ENCODE data around the gene UBE3A. TPM values are rescaled to one million over a fixed set of nuclear protein-coding genes. Genes with fewer than 3 reads are reported as not detected.

Gene UBE3A
- total RNA-seq, 2 donors from 2014 or later = 87.5 to 103 TPM

DNA sequence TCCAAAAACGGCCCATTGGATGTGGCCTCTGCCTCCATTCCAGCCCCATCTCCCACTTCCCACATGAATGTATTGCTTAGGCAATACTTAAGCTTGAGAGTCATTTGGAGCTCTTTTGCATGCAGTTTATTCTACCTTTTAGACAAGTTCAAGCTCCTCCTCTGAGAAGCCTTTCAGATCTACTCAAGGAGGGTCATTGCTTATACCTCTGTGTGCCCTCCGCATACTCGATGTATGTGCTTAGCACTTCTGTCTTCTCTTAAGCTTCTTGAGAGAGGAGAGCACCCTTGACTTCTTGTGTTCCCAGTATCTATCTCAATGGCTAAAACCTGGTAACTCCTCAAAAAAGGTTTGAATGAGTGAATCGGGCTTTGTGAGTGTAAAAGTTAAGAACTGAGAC lies 6.6 kb upstream of the UBE3A start:
- intact Hi-C loops (cut with DNase I) = no loop called here
- DNase-seq (ENCODE audit: low spot score) = no peak

DNA sequence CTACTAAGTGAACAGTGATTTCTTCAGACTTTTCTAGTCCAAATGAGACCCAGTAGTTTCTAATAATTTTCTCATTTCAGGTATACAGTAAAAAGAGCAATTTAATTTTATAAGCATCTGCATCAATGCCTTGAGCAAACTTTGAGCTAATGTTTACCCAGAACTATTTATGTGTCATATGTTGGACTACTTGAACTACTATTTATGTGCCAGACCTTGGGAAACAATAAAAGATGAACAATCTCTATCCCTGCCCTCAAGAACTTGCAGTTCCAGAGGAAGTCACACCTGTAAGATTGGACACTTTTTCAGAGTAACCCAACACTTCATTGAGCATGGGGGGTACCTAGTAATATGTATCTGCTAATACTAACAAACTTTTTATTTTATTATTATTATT lies 2.3 kb upstream of the UBE3A start:
- intact Hi-C loops (cut with DNase I) = loop anchor here in 1 of 2 donors (5.0 kb wide), 1 partner anchor 411 kb away; no protein-coding TSS in a partner anchor
- DNase-seq (ENCODE audit: low spot score) = no peak

DNA sequence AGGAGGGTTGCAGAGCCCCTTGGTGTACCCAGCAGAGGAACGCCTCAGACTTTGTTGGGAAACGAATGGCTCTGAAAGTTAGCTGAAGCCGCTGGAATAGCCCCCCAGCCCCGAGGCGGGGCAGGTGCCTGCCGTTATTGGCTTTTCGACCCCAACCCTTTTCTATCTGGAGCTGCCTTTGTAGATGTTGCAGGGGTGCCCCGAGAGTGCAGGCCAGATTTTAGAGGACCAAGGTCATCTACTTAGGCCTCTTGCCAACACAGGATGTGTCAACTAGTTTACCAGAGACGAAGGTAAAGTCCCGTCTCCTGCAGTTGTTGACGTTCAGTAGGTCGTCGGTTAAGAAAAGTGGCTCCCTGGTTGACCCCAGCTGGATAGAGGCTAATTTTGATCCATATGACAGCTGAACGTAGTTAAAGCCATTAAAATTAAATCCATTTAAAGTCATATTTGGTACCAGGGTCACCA lies 579 bp upstream of the UBE3A start:
- intact Hi-C loops (cut with DNase I) = loop anchor here in 1 of 2 donors (10.0 kb wide), 1 partner anchor 85 kb away; no protein-coding TSS in a partner anchor
- DNase-seq (ENCODE audit: low spot score) = no peak

DNA sequence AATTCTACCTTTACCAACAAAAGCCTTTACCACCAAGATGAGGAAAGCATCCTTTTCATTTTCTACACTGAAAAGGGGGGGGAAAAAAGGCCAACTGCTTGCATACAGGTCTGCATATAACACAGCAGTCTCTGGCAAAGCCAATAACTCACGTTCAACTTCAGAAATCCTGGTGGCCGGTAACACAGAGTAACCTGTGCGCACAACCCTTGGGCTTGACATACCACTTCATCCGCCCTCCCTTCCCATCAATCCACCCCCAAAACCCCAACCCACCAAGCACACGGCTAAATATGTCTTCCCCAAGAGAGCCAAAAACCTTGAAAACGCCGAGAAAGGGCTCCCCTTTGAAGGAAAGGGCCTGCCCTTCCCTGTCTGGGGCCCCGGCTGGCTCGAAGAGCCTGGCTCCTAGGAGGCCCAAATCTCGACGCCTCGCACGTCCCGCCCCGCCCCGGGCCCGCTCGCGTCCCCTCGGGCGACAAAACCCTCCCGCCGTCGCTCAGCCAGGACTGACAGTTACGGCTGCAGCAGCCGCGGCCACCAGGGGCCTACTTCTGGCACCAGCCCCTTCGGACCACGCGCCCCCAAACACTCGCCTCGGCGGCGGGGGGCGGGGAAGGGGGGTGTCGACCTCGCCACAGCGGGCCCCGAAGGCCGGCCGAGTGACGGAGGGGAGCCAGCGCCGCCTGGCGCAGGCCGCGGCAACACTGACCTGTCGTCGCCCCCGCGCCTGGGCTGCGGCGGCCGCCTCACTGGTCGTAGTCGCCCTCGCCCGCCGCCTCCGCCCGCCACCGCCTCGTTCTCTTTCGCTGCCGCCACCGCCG lies 835 bp downstream of the UBE3A start:
- intact Hi-C loops (cut with DNase I) = loop anchor here in 1 of 2 donors (10.0 kb wide), 1 partner anchor 83 kb away; no protein-coding TSS in a partner anchor
- peak; percentile 85 for DNase-seq (ENCODE audit: low spot score)

DNA sequence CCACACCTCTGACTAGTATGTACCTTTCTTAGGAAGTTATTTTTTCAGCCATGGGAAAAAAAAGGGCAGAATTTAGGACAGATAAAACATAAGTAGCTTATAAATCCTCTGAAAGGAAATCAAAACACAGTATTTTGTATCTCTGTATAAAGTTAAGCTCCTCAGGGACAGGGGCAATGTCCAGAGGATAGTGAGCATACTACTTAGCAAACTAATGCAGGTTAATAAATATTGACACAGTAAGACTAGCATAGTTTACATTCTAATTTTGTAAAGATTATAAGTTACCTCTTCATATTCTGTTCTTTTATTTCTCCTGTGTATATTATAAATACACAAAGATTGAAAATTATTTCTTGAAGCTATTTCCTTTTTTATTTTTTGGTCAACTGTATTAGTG lies 2.1 kb downstream of the UBE3A start:
- intact Hi-C loops (cut with DNase I) = loop anchor here in 1 of 2 donors (10.0 kb wide), 1 partner anchor 82 kb away; no protein-coding TSS in a partner anchor
- DNase-seq (ENCODE audit: low spot score) = no peak

DNA sequence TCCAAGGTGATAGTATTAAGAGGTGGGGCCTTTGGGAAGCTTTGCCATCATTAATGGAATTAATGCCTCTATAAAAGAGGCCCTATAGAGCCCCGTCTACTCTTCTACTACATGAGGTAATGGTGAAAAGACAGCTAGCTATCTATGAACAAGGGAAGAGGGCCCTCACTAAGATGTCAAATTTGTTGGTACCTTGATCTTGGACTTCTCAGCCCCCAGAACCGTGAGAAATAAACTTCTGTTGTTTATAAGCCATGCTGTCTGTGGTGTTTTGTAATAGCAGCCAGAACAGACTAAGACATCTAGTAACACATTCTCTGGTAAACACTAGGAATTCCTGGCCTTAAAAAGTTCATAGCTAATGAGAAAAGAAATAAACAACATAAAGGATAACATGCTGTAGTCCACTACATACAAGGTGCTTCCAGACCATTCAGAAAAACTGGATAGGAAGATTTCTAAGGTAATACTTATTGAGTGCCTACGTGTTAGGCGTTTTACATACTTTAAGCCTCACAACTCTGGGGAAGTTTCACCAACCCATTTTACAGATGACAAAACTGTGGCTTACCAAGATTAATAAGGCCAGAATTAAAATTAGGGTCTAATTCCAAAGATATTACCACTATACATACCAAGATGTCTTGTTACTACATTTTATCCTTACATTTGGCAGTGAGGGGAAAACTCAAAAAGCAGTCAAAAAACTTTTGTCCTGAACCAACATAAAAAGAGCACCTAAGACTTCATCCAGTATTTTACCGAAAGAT lies 3.2 kb downstream of the UBE3A start:
- DNase-seq (ENCODE audit: low spot score) = no peak
- intact Hi-C loops (cut with DNase I) = loop anchor here in 1 of 2 donors (10.0 kb wide), 1 partner anchor 81 kb away; no protein-coding TSS in a partner anchor

DNA sequence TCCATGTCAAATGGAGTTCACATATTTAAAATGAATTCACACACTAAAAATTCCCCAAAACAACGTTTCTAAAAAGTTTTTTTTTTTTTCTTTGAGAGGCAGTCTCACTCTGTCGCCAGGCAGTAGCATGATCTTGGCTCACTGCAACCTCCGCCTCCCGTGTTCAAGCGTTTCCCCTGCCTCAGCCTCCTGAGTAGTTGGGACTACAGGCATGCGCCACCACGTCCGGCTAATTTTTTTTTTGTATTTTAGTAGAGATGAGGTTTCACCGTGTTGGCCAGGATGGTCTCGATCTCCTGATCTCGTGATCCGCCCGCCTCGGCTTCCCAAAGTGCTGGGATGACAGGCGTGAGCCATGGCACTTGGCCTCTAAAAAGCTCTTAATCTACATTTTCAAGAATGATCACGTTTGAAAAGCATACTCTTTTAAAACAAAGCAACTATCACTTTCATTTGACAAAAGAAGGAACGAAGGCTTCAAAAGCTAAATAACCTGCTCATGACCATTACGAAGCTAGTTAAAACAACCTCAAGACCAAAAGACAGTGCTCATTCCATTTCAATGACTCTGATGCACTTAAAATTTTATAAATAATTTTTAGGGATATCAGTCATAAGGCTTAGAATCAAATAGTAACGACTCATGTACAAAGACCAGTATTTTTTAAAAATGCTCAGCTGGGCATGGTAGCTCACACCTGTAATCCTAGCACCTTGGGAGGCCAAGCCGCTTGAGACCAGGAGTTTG lies 5.5 kb downstream of the UBE3A start:
- no peak for DNase-seq (ENCODE audit: low spot score)
- intact Hi-C loops (cut with DNase I) = loop anchor here in 1 of 2 donors (10.0 kb wide), 1 partner anchor 78 kb away; no protein-coding TSS in a partner anchor

DNA sequence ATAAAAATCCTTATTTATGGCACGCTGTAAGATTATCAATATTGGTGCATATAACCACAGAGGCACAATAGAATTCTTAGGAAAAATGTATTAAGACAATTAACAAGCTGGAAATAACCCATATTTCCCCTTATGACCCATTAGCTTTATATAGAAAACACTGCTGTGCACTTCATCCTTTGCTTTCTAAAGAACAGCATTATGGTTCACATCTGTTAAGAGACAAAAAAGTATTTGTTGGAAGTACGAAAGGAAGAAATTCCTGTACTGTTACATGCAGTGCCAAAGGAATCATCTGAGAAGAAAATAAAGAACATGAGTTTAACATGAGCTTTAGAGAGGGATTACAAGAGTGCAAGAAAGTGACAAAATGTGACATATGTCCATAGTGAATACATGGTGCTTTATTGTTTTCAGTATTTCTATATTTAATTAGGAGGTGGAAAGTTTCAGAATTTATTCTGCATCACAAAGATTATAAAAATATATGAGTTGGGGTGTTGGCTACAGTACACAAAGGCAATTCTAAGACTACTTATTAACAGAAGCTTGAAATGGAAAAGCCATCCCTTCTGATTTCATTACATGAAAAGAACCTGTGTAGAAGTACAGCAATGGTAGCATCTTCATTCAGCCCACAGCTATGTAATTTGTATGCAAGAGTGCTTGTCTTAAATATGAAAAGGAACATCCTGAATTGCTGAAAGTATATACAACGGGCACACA lies 6.8 kb downstream of the UBE3A start:
- no peak for DNase-seq (ENCODE audit: low spot score)
- intact Hi-C loops (cut with DNase I) = loop anchor here in 1 of 2 donors (10.0 kb wide), 1 partner anchor 77 kb away; no protein-coding TSS in a partner anchor

DNA sequence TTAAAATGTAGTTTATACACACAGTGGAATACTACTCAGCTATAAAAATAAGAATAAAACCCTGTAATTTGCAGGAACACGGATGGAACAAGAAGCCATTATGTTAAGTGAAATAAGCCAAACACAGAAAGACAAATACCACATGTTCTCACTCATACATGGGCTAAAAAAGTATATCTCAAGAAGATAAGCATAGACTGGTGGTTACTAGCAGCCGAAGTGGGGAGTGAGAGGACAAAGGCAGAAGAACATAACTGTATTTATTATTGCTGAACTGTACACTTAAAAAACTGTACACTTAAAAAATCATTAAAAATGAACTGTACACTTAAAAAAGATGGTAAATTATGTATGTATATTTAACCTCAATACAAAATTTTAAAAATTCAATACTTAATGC lies 11.0 kb downstream of the UBE3A start:
- intact Hi-C loops (cut with DNase I) = no loop called here

DNA sequence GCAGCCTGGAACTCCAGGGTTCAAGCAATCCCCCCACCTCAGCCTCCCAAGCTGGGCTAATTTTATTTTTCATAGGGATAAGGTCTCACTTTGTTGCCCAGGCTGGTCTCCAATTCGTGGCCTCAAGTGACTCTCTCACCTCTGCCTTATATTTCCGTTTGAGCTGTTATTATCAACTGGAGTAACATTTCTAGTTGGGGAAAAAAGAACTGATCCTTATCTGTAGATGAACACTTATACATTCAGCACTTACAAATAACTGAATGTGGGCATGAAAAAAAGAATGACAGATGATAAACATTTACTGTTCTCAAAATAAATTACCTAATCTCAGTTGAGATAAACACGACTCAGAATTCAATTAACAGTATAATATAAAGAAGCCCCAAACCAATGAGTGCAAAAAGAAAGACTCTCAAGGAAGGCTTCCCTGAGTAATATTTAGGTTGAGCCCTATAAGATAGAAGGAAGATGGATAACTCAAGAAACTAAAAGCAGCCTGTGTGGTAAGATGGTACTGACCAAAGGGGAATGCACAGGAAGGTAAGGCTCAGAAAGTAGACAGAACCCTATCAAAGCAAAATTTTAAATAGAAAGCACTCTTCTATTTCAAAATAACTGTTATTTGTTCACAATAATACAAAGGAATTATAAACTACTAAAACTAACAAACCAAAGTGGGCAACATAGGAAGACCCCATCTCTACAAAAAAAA lies 11.8 kb downstream of the UBE3A start:
- intact Hi-C loops (cut with DNase I) = no loop called here
- DNase-seq (ENCODE audit: low spot score) = no peak

More for the DNA sequence above, 11.0 kb downstream of the UBE3A start:
- DNase-seq (ENCODE audit: low spot score) = no peak

DNA sequence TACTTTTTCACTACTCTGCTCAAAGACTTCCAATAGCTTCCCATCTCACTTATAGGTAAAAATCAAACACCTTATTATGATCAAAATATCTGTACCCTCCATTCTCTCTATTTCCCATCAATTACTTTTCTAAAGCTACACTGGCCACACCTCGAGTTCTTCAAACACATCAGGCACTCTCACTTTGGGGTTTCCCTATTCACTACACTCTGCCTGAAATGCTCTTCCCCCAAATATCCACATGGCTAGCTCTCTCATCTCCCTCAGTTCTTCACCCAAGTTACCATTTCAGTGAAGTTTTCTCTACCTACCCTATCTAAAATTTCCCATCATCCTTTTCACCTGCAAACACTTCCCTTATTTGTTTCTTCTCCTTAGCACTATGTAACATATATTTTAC lies 14.8 kb downstream of the UBE3A start:
- DNase-seq (ENCODE audit: low spot score) = no peak
- intact Hi-C loops (cut with DNase I) = no loop called here

DNA sequence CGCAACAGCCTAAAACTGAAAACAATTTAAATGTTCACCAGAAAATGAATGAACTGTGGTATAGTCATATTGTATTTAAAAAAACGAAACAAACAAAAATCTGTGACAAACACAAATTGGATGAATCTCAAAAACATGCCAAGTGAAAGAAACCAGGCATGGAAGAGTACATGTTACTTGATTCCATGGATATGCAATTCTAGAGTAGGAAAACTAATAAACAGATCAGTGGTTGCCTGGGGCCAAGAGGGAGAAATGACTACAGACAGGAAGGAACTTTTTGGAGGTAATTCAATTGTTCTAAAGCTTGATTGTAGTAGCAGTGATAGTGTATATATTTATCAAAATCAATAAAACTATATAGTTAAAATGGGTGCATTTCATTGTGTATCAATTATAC lies 16.8 kb downstream of the UBE3A start:
- intact Hi-C loops (cut with DNase I) = no loop called here
- DNase-seq (ENCODE audit: low spot score) = no peak

DNA sequence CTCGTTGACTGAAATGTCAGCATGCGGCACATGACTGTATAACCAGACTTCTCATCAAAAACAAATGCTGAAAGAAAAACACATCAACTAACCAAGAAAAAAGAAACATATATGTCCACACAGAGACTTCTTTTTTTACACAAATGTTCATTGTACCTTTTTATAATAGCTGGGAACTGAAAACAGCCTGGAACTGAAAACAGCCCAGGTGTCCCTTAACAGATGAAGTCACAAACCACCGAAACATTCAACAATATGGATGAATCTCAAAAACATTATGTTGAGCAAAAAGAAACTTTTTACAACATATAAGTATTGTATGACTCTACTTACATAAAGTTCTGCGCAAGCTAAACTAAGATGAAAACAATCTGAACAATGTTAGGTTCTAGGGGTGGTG lies 20.6 kb downstream of the UBE3A start:
- intact Hi-C loops (cut with DNase I) = no loop called here
- no peak for DNase-seq (ENCODE audit: low spot score)

DNA sequence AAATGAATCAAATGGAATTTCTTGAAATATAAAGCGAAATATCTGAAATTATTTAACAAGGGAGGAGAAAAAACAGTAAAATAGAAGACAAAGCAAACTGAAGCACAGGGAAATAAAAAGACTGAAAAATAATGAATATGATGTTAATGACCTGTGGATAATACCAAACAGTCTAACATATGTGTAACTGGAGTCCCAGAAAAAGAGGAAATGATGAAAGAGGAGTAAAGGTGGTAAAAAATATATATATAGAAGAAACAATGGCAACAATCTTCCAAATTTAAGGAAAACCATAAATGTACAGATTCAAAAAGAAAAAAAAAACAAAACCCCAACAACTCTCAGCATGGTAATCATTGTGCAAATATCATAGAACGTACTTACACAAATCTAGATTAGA lies 21.2 kb downstream of the UBE3A start:
- no peak for DNase-seq (ENCODE audit: low spot score)
- intact Hi-C loops (cut with DNase I) = no loop called here

DNA sequence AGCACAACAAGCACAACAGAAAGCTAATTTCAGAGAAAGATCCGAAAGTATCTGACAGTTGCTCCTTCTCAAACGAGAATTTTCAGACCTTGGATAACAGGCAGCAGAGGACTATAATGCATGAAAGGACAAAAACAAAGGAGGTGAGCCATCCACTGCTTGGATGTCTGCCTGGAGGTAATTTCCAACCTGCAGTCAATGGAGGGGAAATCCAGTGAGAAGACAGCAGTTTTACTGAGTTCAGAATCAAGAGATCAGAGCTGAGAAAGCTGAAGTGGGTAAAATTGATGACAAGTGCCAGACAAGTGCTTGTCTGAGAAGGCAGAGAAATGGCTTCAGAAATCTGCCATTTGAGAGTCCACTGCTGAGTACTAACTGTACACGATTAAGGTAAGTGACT lies 22.1 kb downstream of the UBE3A start:
- intact Hi-C loops (cut with DNase I) = no loop called here
- no peak for DNase-seq (ENCODE audit: low spot score)

DNA sequence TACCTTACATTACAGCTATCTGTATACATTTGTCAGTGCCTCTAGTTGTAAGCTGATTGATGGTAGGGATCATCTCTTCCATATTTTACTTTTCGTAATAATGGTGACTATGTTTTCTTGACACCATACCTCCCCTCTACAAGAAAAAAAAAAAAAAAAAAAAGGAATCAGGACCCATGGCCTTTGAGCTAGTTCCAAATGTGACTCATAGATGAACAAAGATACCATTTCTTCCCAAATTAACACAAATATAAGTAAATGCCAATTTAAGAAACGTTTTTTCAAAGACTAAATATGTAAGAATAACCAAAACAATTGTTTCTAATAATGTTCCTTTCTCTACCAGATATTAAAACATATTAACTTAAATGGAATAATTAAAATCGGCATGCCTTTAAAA lies 23.1 kb downstream of the UBE3A start:
- intact Hi-C loops (cut with DNase I) = no loop called here

DNA sequence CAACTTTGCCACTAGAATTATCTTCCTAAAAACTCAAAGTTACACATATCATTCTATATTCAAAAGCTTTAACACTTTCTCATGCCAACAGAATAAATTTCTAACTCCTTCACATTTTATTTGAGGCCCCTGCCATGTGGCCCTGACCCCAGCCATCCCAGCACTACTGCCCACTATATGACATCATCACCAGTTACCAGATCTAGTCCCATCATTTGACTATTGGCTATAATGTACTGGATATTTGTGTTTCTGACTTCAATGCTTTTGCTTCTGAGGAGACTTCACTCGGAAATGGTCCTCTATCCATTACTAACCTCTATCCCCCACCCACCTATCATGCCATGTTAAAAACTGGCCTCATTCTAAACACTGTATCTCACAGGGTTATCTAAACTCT lies 23.6 kb downstream of the UBE3A start:
- intact Hi-C loops (cut with DNase I) = no loop called here

More for the DNA sequence above, 23.1 kb downstream of the UBE3A start:
- DNase-seq (ENCODE audit: low spot score) = no peak

DNA sequence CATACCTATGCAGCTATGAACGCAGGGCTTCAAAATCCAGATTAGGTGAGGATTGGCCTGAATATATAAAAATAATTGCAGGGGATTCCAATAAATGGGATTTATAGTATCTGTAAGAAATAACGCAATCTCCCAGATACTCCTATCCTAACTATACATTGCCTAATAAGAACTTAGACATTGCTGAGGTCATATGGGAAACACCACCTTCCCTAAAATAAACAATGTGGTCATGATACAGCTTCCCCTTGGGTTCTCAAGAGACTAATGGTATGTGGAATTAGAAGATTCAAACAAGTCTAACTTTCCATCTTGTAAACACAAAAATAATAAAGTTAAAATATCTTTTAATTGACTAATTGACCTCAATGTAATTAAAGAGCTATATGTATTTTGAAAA lies 28.2 kb downstream of the UBE3A start:
- intact Hi-C loops (cut with DNase I) = no loop called here
- no peak for DNase-seq (ENCODE audit: low spot score)

More for the DNA sequence above, 23.6 kb downstream of the UBE3A start:
- DNase-seq (ENCODE audit: low spot score) = no peak
